Putamen (tissue), 1 donor: ENCODE data around the gene BEND6.
"Not testable (repeated sequence)": the region's sequence is repeated elsewhere in the genome, so short reads cannot be mapped to it uniquely, and the experiment has no call there.

Experiments used
- DNase-seq: peaks from one replicate; pipeline ENCODE4 v3.0.0-alpha.2; 2016; ENCODE audit warnings: low spot score

The BEND6 gene

GRCh38 chr6:56984361-56984760, 29.5 kb downstream of the BEND6 start:
- DNase-seq, result no peak

DNA sequence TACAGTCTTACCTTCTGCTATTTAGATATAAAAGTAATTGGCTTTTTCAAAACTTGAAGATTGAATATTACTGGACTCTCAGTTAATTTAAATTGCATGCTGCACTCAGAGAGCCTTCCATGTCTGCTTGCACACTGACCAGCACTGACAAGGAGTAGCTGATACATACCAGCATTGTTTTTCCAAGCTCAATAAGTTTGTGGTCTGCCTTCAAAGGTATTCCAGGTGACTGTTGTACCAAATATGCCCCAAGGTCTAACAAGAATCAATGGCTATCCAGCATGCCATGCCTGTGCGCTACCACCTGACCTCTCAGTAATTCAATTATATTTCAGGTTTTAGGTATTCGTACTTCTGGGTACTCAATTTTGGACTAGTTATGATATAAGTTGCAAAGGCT, 30.0 kb downstream of the BEND6 start:
- DNase-seq, result no peak

- DNase-seq, result no peak
These were observed 31.7 kb downstream of the BEND6 start for GRCh38 chr6:56986611-56987010.

- no peak for DNase-seq
These were observed 33.2 kb downstream of the BEND6 start for GRCh38 chr6:56988145-56988544.

GRCh38 chr6:56992036-56992435, 37.1 kb downstream of the BEND6 start:
- DNase-seq, result no peak

DNA sequence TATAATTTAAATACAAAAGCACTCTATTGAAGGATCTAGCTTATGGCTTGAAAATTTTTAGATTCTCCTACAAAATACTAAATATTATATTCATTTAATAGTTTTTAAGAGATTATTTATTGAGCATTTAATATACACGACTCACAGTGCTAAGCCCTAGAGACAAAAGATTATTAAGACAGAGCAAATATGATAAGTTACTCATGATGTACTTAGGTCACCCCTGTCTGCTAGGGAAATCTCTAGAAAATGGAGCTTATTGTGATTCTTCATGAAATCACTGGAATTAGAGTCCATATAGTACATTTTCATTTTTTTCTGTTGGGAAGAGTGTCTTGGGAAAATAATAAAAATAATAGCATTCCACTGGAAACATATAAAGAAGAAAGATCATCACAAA, 37.8 kb downstream of the BEND6 start:
- no peak for DNase-seq

GRCh38 chr6:56995347-56995902, 40.5 kb downstream of the BEND6 start:
- no peak for DNase-seq

- no peak for DNase-seq
These were observed 41.5 kb downstream of the BEND6 start for GRCh38 chr6:56996401-56996800.

DNA sequence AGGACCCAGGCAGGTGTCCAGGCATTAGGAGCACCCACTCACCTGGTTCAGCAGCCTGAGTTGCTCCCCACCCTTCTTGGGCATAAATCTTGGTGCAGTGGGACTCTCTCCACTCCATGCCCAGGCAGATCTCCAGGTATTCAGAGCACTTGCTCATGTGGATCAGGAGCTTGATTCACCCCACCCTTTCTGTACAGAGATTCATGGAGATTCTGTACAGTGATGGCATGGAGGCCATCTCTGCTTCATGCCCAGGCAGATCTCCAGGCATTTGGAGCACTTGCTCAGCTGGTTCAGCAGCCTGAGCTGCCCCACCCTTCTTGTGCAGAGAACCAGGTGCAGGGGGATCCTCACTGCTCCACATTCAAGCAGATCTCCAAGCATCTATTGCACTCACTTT, 44.1 kb downstream of the BEND6 start:
- DNase-seq, result no peak

DNA sequence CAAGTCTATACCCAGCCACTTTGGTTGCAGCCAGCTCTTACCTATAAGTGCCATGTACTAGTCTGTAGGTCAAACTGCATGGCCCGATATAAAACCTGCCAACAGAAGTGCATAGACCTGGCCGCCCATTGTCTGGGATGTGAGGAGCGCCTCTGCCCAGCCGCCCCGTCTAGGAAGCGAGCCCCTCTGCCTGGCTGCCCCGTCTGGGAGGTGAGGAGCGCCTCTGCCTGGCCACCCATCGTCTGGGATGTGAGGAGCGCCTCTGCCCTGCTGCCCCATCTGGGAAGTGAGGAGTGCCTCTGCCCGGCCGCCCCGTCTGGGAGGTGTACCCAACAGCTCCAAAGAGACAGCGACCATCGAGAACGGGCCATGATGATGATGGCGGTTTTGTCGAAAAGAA, 44.8 kb downstream of the BEND6 start:
- DNase-seq, result not testable (repeated sequence)

DNA sequence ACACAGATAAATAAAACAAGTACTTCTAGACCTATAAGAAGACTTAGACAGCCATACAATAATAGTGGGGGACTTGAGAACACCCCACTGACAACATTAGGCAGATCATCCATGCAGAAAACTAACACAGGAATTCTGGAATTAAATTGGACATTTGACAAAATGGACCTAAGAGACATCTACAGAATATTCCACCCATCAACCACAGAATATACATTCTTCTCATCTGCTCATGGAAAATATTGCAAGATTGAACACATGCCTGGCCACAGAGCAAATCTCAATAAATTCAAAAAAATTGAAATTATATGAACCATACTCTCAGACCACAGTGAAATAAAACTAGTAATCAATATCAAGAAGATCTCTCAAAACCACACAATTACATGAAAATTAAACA, 47.3 kb downstream of the BEND6 start:
- no peak for DNase-seq

- DNase-seq, result no peak
These were observed 49.4 kb downstream of the BEND6 start for GRCh38 chr6:57004292-57004691.

DNA sequence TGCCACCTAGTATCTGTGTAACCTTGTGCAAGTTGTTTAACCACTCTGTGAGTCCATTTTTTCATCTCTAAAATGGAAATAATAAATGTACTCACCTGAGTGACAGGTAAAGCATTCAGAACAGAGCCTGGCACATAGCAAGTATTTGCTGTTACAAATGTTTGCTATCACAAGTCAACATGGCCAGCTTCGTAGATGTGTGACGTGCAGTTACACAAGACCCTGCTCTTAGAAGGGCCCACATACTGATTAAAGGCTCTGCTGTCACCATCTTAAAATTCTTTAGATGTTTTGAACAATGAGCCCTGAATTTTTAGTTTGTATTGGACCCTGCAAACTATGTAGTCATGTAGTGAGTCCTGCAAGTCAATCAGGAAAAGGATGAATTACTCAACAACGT, 51.2 kb downstream of the BEND6 start:
- DNase-seq, result no peak

DNA sequence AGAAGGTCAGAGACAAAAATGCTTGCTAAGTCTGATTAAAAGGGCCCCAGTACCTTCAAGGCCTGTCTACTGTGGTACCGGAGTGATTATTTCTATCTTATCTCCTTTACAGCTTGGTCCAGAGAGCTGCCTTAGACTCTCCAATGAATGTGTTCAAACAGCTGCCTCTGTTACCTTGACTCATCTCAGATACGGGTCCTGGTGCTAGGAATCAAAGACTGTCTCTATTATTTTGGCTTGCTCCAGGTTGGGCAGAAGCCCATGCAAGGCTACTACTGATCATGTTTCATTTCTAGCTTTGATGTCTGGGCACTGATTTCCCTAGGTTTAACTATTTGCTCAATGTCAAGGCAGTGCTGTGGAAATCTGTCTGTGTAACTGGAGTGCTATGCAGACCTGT, 53.2 kb downstream of the BEND6 start:
- DNase-seq, result not testable (repeated sequence)

DNA sequence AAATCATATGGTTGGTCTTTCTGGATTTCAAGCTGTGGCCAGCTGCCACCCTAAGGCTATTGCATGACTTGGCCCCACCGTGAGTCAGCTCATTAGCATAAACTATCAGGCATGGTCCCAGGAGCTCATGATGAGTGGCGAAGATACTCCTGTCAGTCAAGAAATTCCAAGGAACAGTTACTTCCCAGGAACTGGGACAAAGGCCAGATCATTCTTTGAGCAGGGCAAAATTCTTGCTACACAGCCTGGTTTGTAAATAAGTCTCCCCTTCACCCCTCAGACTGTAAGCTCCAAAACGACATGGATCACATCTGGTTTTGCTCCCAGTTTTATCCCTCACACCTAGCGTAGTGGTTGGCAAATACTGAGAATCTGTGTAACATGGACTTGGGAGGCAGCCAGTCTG, 58.6 kb downstream of the BEND6 start:
- no peak for DNase-seq

- no peak for DNase-seq
These were observed 62.2 kb downstream of the BEND6 start for GRCh38 chr6:57017069-57017468.

DNA sequence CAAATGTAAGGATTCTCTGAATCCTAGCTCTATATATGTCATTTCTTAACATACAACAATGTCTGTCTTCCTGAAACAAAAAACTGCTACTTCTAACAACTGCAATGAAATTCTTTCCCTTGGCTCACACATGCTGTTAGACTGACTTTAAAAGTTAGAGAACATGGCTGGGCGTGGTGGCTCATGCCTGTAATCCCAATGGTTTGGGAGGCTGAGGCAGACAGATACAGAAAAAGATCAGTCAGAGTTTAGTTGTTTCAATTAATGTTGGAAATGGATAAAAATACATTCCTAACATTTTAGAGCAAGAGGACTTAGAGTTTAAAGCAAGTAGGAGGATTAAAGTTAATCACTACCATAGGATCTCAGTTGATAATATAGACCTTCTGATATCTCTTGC, 62.9 kb downstream of the BEND6 start:
- no peak for DNase-seq

DNA sequence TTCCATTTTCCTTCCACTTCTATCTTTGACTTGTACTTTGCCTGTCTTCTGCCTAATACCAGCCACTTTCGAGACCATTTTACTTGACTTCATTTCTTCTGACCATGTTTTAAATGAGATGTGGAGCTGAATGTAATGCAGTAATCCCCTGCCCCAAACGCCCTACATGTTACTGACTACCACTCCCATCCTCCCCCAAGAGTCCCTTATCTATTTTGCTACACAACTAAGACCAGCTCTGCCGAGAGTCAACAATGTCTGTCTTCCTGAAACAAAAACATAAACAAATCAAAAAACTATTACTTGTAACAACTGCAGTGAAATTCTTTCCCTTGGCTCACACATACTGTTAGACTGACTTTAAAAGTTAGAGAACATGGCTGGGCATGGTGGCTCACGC, 64.5 kb downstream of the BEND6 start:
- no peak for DNase-seq

DNA sequence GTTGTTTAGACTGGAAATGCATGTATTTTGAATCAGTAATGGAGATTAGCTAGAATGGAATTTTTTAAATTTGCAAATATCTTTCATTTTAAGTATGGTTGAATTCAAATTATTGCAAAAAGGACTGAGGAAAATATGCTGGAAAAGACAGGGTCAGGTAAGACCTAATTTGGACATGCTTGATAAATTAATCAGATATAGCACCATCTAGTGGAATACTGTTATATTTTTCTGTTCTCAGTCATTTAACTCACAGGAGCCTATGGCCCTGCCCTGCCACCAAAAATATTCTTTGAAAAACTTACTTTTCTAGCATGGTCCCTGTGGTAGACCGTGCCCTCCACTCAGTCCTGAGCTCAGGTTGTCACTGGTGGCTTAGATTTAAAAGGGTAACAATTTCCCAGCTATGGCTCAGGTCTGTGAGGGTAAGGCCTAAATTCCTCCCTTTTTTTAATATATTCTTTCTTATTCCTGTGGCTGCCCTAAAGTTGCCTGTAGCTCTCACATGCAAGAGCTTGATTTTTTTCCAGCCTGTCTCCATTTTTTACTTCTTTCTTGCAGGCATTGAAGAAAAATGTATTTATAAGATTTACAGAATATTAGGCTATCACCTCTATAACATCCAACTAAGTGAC, 66.3 kb downstream of the BEND6 start:
- DNase-seq, result peak; percentile 9

DNA sequence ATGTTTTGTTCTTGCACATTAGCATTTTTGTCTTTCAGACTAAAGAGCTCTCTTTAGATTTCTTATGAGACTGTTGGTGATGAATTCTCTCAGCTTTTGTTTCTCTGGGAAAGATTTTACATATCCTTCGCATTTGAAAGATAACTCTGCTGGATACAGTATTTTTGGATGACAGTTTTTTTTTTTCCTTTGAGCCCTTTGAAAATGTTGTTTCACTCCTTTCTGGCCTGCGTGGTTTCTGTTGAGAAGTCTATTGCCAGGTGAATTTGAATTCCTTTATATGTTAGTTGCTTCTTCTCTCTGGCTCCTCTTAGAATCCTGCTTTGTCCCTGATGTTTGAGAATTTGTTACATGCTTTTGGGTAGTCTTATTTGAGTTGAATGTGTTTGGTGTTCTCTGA, 69.4 kb downstream of the BEND6 start:
- no peak for DNase-seq

DNA sequence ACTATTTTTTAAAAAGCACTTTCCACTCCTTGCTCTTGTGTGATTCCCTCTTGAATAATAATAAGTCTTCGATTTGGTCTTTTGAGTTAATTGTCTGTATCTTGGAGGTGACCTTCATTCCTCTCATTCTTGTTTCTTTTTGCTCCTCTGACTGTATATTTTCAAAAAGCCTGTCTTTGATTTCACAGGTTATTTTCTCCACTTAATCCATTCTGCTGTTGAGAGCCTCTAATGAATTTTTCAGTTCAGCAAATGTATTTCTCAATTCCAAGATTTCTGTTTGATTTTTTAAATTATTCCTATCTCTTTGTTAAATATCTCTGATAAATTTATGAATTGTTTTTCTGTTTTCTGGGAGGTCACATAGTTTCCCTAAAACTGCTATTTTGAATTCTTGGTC, 69.9 kb downstream of the BEND6 start:
- no peak for DNase-seq

GRCh38 chr6:57026001-57026400, 71.1 kb downstream of the BEND6 start:
- DNase-seq, result no peak

- DNase-seq, result no peak
These were observed 72.4 kb downstream of the BEND6 start for GRCh38 chr6:57027301-57027700.

DNA sequence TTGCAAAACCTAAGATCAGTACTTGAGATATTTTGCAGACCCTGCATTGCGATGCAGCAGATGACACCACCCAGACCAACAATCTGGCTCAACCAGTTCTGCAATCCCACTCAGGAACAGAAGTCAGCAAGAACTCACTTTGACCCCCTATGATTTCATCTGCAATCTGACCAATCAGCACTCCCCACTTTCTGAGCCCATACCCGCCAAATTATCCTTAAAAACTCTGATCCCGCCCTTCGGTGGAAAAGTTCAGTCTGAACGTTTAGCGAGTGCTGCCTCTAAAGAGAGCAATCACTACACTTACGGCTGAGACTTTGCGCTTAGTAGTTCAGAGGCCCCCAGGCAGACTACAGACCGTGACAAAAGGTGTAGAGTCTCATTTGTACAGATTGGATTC, 74.3 kb downstream of the BEND6 start:
- DNase-seq, result no peak
